Effector memory CD4-positive, alpha-beta T cell (primary cell): Measurements from ENCODE around the gene RCAN1.
A peak's percentile ranks its signal among the peaks of the same experiment; 100 is the strongest.

Source experiments
- DNase-seq, 3 donors: peaks; one replicate each; pipeline ENCODE4 v3.0.0-alpha.2; 2020
- H3K27ac ChIP-seq: 2 replicates; pipeline ENCODE4 v1.7.0; 2013; ENCODE audit warnings: mild to moderate bottlenecking, low read length, moderate library complexity; ENCODE audit not compliant: insufficient read depth, poor library complexity, severe bottlenecking
- H3K27me3 ChIP-seq: replicated peaks from 2 replicates; pipeline ENCODE4 v1.7.0; 2013; ENCODE audit warnings: mild to moderate bottlenecking, low read length; ENCODE audit not compliant: insufficient read depth, control insufficient read depth, poor library complexity, severe bottlenecking
- H3K36me3 ChIP-seq: 2 replicates; pipeline ENCODE4 v1.7.0; 2013; ENCODE audit warnings: mild to moderate bottlenecking, low read length, moderate library complexity; ENCODE audit not compliant: control insufficient read depth, insufficient read depth
- H3K4me1 ChIP-seq: 2 replicates; pipeline ENCODE4 v1.7.0; 2013; ENCODE audit warnings: low read length, mild to moderate bottlenecking; ENCODE audit not compliant: control insufficient read depth, insufficient read depth, poor library complexity, severe bottlenecking
- H3K4me3 ChIP-seq: 2 replicates; pipeline ENCODE4 v1.7.0; 2013; ENCODE audit warnings: low read length, low read depth, mild to moderate bottlenecking; ENCODE audit not compliant: insufficient read depth, poor library complexity, severe bottlenecking
- H3K9me3 ChIP-seq: 2 replicates; pipeline ENCODE4 v1.7.0; 2013; ENCODE audit warnings: mild to moderate bottlenecking, low read length, moderate library complexity; ENCODE audit not compliant: control insufficient read depth

RCAN1 gene

DNA sequence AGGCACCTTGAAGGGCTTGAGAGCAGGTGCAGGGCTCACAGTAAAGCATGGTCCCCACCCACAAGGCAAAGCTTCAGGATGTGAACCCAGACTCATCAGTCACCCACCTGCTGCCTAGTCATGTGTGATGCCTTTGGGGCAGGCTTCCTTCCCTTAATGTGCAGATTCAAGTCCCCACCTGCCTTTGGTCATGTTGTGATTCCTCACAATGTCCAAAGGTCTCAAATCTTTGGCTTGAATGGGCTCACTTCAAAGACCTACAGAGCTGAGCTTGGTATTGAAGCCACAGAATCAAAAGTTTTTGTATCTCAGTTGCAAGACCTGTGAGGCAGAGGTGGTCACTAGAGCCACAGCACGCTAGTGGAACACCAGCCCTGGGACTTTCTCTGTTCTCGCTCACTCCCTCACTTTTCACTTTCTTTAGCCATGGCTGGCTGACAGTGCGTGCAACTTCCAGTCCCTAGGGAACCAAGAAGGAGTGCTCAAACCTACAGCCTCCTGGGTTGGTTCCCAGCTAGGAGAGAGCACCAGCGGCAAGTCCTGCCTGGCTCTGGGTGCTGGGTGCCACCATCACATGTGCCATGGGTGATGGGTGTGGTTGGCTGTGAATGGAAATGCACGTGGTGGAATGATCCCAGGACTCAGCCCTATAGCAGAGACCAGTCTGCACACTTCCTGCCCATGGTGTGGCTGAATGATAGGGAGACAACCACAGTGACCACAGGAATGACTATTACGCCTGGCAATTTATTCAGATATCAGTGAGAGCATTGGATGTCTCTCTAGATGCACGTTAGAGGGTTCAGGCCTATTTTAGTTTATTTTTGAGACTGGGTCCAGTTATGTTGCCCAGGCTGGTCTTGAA, 27.5 kb upstream of the RCAN1 start:
- H3K4me3 ChIP-seq = no peak overlapping the region
- H3K9me3 ChIP-seq = no peaks in the 10 kb centered on the region
- H3K4me1 ChIP-seq = no peaks in the 10 kb centered on the region
- no peaks in the 10 kb centered on the region for H3K27me3 ChIP-seq
- no peak overlapping the region for H3K27ac ChIP-seq
- no peaks in the 10 kb centered on the region for H3K36me3 ChIP-seq
- DNase-seq = no peak

DNA sequence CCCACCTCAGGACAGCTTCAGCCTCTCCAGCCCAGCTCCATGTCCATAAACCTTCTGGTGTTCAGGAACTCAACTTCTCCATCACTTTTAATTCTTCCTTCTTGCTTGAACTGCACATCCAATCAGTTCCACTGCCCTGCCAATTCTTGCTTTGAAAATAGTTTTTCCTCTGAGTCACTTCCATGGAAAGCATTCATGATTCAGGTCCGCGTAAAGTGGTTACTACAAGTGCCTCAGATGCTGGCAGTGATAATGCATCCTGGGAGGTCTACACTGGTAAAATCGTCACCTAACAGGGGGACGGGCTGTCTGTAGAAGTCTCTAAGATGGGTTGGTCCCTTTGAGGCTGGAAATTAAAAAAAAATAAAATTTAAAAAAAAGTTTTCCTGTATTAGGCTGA, 25.9 kb upstream of the RCAN1 start:
- Histone ChIP-seq H3K4me1 (no peaks in the 10 kb centered on the region), H3K9me3 (no peaks in the 10 kb centered on the region)
- DNase-seq = no peak

DNA sequence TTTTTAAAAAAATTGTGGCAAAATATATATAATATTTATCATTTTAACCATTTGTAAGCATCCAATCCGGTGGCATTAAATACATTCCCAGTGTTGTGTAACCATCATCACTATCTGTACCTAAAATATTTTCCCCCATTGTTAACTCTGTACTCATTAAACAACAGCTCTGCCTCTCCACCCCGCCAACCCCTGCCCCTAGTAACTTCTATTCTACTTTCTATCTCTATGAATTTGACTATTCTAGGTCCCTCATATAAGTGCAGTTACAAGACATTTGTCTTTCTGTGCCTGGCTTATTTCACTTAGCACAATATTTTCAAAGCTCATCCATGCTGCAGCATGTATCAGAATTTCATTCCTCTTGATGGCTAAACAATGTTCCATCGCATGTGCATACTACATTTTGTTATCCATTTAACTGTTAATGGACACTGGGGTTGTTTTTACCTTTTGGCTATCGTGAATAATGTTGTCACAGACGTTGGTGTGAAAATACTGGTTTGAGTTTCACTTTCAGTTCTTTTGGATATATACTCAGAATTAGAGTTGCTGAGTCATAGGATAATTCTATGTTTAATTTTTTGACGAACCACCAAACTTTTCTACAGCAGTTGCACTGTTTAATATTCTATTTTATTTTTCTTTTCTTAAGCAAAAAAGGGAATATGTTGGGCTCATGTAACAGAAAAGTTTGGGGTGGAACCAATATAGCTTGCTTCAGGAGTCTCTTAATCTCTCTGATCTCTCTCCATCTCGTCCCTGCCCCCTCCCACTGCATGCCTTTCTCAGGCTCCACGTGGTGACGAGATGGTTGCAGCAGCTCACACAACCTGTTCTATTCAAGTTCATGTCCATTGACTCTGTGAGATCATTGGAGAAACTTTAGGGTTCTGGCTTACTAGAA, 25.2 kb upstream of the RCAN1 start:
- no peaks in the 10 kb centered on the region for H3K9me3 ChIP-seq
- H3K4me3 ChIP-seq = peak overlapping the region; percentile 23
- DNase-seq = no peak
- no peaks in the 10 kb centered on the region for H3K27me3 ChIP-seq
- no peak overlapping the region for H3K27ac ChIP-seq
- no peaks in the 10 kb centered on the region for H3K36me3 ChIP-seq
- H3K4me1 ChIP-seq = no peaks in the 10 kb centered on the region

More for the DNA sequence above, 25.9 kb upstream of the RCAN1 start:
- no peaks in the 10 kb centered on the region for H3K36me3 ChIP-seq
- H3K4me3 ChIP-seq = no peak overlapping the region
- H3K27me3 ChIP-seq = no peaks in the 10 kb centered on the region
- H3K27ac ChIP-seq = no peak overlapping the region

DNA sequence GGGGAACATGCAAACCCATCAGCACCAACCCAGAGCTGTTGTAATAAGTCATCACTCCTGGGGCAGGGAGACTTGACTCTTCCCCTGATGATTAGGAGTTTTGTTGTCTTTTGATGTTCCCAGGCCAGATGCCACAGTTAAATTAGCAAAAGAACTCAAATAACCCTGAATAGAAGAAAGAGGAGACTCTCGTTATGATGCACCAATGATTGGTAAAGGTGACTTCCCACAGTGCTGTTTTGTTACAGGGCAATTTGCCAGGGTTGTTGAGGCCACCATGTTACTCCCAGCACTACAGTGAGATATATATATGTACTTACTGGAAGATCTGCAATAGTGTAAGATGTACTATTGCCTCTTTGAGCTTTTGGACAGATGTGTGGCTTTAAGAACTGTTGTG, 24.3 kb upstream of the RCAN1 start:
- no peaks in the 10 kb centered on the region for H3K36me3 ChIP-seq

DNA sequence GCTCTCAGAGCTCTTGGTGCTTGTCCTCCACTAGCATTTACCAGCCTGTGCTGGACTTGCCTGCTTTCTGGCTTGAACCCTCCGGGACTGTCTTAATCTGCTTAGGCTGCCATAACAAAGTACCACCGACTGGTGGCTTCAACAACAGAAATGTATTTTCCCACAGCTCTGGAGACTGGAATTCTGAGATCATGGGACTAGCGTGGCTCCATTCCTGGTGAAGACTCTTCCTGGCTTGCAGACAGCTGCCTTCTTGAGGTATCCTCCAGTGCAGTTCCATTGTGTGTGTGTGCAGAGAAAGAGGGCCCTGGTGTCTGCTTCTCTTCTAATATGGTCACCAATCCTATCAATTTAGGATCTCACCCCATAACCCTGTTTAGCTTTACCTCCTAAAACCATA, 22.0 kb upstream of the RCAN1 start:
- no peak overlapping the region for H3K4me3 ChIP-seq
- H3K27me3 ChIP-seq = no peaks in the 10 kb centered on the region
- no peaks in the 10 kb centered on the region for H3K4me1 ChIP-seq
- no peak overlapping the region for H3K27ac ChIP-seq
- H3K9me3 ChIP-seq = no peaks in the 10 kb centered on the region
- no peak for DNase-seq
- no peaks in the 10 kb centered on the region for H3K36me3 ChIP-seq

More for the DNA sequence above, 24.3 kb upstream of the RCAN1 start:
- no peak overlapping the region for H3K4me3 ChIP-seq
- DNase-seq = no peak
- no peak overlapping the region for H3K27ac ChIP-seq
- no peaks in the 10 kb centered on the region for H3K4me1 ChIP-seq
- H3K27me3 ChIP-seq = no peaks in the 10 kb centered on the region
- no peaks in the 10 kb centered on the region for H3K9me3 ChIP-seq

DNA sequence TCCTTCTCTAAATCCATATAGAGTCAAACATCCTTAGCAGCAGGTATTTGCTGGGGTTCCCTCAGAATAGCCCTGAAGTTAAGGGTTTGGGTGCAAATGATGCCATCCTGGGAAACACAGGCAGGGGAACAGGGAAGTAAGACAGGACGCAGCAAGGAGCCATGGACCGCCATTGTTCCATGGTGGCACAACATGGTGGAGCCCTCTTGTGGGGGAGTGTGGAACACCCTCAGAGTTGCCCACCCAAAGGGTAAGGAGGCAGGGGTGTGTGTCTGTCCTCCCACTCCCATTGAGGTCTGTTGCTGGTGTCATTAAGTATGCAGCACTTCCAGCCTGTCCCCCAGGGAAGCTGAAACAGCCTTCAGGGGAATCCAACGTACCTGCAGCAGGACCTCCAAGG, 20.4 kb upstream of the RCAN1 start:
- no peak for DNase-seq
- no peak overlapping the region for H3K4me3 ChIP-seq
- no peaks in the 10 kb centered on the region for H3K27me3 ChIP-seq

DNA sequence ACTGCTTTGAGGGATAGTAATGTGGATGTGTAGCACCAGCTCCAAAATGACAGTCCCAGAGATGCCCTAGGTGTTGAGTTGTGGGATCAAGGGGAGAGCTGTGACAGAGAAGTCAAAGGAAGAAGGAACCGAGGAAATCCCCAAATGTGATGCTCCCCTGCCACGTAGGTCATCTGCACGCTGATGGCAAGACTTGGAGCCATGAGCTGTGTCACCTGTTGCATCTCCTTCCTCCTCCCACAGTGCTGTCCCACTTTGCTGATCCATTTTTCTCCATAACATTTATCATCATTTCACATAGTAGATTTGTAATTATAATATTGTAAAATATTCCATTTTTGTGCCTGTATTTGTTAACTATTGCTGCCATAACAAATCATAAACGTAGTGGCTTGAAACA, 17.6 kb upstream of the RCAN1 start:
- Histone ChIP-seq H3K27me3 (no peaks in the 10 kb centered on the region), H3K27ac (no peak overlapping the region), H3K4me1 (no peaks in the 10 kb centered on the region), H3K36me3 (no peaks in the 10 kb centered on the region), H3K4me3 (no peak overlapping the region), H3K9me3 (no peaks in the 10 kb centered on the region)
- no peak for DNase-seq

More for the DNA sequence above, 20.4 kb upstream of the RCAN1 start:
- Histone ChIP-seq H3K36me3 (no peaks in the 10 kb centered on the region), H3K4me1 (no peaks in the 10 kb centered on the region), H3K27ac (no peak overlapping the region), H3K9me3 (no peaks in the 10 kb centered on the region)

DNA sequence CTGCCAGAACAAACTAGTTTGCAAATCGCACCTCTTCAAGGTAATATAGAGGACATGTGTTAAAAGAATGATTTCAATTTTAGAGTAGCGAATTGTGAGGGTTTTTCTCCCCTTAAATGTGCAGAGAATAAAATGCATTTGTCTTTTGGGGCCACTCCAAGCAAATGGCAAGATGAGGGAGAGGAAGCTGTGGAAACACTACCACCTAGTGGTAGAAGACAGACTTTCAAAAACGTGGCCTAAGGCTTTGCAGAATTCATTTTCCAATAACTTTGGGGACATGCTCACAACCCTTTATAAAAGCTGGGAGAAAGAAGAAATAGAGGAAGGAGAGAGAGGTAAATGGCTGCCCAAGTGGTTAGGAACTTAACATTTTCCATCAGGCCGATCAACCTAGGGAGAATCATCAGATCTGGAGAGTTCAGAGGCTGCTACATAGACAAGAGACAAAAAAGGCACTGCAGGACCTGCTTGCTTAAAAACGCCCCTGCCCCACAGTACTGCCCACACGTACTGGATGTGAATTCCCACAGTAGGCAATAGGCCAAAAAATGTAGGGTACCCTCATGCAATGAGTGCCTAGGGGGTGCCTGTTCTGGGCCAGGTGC, 15.7 kb upstream of the RCAN1 start:
- Histone ChIP-seq H3K9me3 (no peaks in the 10 kb centered on the region), H3K36me3 (no peaks in the 10 kb centered on the region), H3K4me3 (no peak overlapping the region), H3K27me3 (no peaks in the 10 kb centered on the region), H3K4me1 (no peaks in the 10 kb centered on the region), H3K27ac (no peak overlapping the region)
- no peak for DNase-seq

DNA sequence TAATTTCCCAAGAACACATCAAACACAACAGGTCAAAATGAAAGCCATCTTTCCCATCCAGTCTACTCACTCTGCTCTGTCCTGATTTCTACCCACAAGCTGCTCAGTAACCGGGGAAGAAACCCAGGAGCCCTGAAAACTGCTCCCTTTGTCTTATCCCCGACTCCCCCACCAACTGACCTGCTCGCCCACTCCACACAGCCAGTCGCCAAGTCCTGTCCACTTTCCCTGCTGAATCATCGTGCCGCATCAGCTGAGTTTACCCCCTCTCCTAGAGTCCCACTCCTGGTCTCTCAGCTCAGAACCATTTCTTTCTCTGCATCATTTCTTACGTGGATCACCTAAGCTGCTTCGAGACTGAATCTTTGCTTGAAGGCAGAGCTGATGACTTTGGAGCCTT, 11.2 kb upstream of the RCAN1 start:
- Histone ChIP-seq H3K9me3 (no peaks in the 10 kb centered on the region), H3K27ac (no peak overlapping the region), H3K36me3 (no peaks in the 10 kb centered on the region), H3K27me3 (no peaks in the 10 kb centered on the region), H3K4me3 (no peak overlapping the region), H3K4me1 (no peaks in the 10 kb centered on the region)
- DNase-seq = no peak
